Type B pancreatic cell (in vitro differentiated cells): ENCODE data around the gene GOLT1B. TPM values are rescaled to one million over a fixed set of nuclear protein-coding genes. Genes with fewer than 3 reads are reported as not detected.

Source experiments
- DNase-seq: peaks from one replicate; pipeline ENCODE4 v3.0.0; 2021; ENCODE audit warnings: mixed read lengths; ENCODE audit not compliant: unreplicated experiment; ENCODE audit errors: extremely low spot score
- H3K27ac Mint-ChIP-seq: 2 replicates; pipeline ENCODE4 v1.8.0; 2021; ENCODE audit warnings: mild to moderate bottlenecking, mixed read lengths
- H3K27me3 Mint-ChIP-seq: 2 replicates; pipeline ENCODE4 v1.8.0; 2021; ENCODE audit warnings: mixed read lengths
- H3K36me3 Mint-ChIP-seq: 2 replicates; pipeline ENCODE4 v1.8.0; 2021; ENCODE audit warnings: mixed read lengths
- H3K4me1 Mint-ChIP-seq: one replicate; pipeline ENCODE4 v1.8.0; 2021; ENCODE audit warnings: mixed read lengths; ENCODE audit not compliant: unreplicated experiment
- H3K4me3 Mint-ChIP-seq: 2 replicates; pipeline ENCODE4 v1.8.0; 2021; ENCODE audit warnings: mild to moderate bottlenecking, mixed read lengths
- H3K9me3 Mint-ChIP-seq: 2 replicates; pipeline ENCODE4 v1.8.0; 2021; ENCODE audit warnings: mixed read lengths
- CTCF ChIP-seq: fragments of 200-600 bp; sonication (generic); conservative IDR thresholded peaks from 2 replicates; pipeline ENCODE4 v1.5.0; 2021; ENCODE audit warnings: antibody characterized with exemption, mild to moderate bottlenecking
- total RNA-seq: library from RNA; stranded (reverse); gene quantifications from 2 replicates; pipeline ENCODE4 v1.2.1, GENCODE V29; 2021; ENCODE audit warnings: low replicate concordance

Gene GOLT1B
- total RNA-seq, 1 donor from 2014 or later: 36.3 TPM

- no peak overlapping the region for H3K27ac Mint-ChIP-seq
- peaks cover 21% of the 10 kb centered on the region for H3K36me3 Mint-ChIP-seq
- no peaks in the 10 kb centered on the region for H3K9me3 Mint-ChIP-seq
- peaks cover 8% of the 10 kb centered on the region for H3K4me1 Mint-ChIP-seq
- no peaks in the 10 kb centered on the region for H3K27me3 Mint-ChIP-seq
- no peak overlapping the region for H3K4me3 Mint-ChIP-seq
- TF ChIP-seq CTCF: no peak
- DNase-seq: no peak
Measured at GRCh38 chr12:21505888-21506287, 4.3 kb downstream of the GOLT1B start.

GRCh38 chr12:21507849-21508248, 6.3 kb downstream of the GOLT1B start:
- DNase-seq: no peak
- TF ChIP-seq CTCF: no peak
- Mint-ChIP-seq H3K27me3 (no peaks in the 10 kb centered on the region), H3K4me1 (peaks cover 8% of the 10 kb centered on the region), H3K4me3 (no peak overlapping the region), H3K27ac (no peak overlapping the region), H3K36me3 (peaks cover 29% of the 10 kb centered on the region), H3K9me3 (no peaks in the 10 kb centered on the region)

GRCh38 chr12:21509768-21510167, 8.2 kb downstream of the GOLT1B start:
- Mint-ChIP-seq H3K36me3 (peaks cover 38% of the 10 kb centered on the region), H3K4me1 (no peaks in the 10 kb centered on the region), H3K4me3 (no peak overlapping the region), H3K27ac (no peak overlapping the region), H3K9me3 (no peaks in the 10 kb centered on the region), H3K27me3 (no peaks in the 10 kb centered on the region)
- DNase-seq: no peak
- no peak for TF ChIP-seq CTCF

GRCh38 chr12:21516281-21516680, 14.7 kb downstream of the GOLT1B start:
- H3K4me1 Mint-ChIP-seq: no peaks in the 10 kb centered on the region
- H3K4me3 Mint-ChIP-seq: no peak overlapping the region
- no peaks in the 10 kb centered on the region for H3K9me3 Mint-ChIP-seq
- no peak for TF ChIP-seq CTCF
- no peak for DNase-seq
- H3K27me3 Mint-ChIP-seq: no peaks in the 10 kb centered on the region
- H3K27ac Mint-ChIP-seq: no peak overlapping the region
- peaks cover 20% of the 10 kb centered on the region for H3K36me3 Mint-ChIP-seq

GRCh38 chr12:21518451-21518850, 16.9 kb downstream of the GOLT1B start:
- Mint-ChIP-seq H3K9me3 (no peaks in the 10 kb centered on the region), H3K4me3 (no peak overlapping the region), H3K27me3 (peaks cover 2% of the 10 kb centered on the region), H3K27ac (no peak overlapping the region), H3K4me1 (no peaks in the 10 kb centered on the region), H3K36me3 (peaks cover 13% of the 10 kb centered on the region)
- no peak for TF ChIP-seq CTCF
- DNase-seq: no peak

- Mint-ChIP-seq H3K27me3 (peaks cover 22% of the 10 kb centered on the region), H3K27ac (no peak overlapping the region), H3K4me3 (no peak overlapping the region), H3K9me3 (no peaks in the 10 kb centered on the region), H3K4me1 (no peaks in the 10 kb centered on the region), H3K36me3 (peaks cover 9% of the 10 kb centered on the region)
- DNase-seq: no peak
- TF ChIP-seq CTCF: no peak
Measured at GRCh38 chr12:21521541-21521940, 20.0 kb downstream of the GOLT1B start.
